GM19023 (cell line): ENCODE measurements around the gene BRIP1.
A peak's percentile ranks its signal among the peaks of the same experiment; 100 is the strongest.

Experiments used
- ATAC-seq: cut with Tn5 transposase; IDR thresholded peaks from one replicate; pipeline ENCODE4 v1.9.1; 2021; ENCODE audit warnings: mild to moderate bottlenecking, moderate library complexity; ENCODE audit not compliant: unreplicated experiment

Gene BRIP1

DNA sequence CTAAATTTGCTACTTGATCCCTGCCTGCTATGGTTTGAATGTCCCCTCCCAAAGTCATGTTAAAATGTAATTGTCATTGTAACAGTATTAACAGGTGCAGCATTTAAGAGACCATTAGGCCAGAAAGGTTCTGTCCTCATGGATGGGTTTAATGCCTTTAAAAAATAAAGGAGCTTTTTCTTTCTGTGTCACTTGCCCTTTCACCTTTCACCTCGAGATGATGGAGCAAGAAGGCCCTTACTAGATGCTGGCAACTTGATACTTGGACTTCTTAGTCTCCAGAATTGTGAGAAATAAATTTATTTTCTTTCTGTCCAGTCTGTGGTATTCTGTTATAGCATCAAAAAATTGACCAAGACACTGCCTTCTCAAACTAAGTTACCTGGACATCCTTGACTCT, 98.5 kb downstream of the BRIP1 start:
- no peak for ATAC-seq

DNA sequence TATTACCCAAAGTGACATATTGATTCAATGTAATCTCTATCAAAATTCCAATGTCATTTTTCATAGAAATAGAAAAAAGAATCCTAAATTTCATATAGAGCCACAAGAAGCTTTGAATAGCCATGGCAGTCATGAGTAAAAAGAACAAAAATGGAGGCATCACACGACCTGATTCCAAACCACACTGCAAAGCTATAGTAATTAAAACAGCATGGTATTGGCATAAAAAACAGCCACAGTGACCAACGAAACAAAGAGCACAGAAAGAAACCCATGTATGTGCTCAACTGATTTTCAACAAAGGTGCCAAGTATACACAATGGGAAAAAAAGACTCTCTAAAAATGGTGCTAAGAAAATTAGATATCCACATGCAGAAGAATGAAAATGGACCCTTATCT, 101.5 kb downstream of the BRIP1 start:
- no peak for ATAC-seq

DNA sequence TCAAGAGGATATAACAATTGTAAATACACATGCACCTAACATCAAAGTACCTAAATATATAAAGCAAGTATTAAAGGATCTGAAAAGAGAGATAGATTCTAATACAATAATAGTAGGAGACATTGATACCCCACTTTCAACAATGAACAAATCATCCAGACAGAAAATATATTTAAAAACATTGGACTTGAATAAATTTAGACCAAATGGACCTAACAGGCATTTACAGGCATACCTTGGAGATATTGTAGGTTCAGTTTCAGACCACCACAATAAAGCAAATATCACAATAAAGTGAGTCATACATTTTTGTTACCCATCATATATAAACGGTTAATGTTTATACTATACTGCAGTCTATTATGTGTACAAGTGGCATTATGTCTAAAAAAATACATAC, 104.0 kb downstream of the BRIP1 start:
- no peak for ATAC-seq

GRCh38 chr17:61758430-61758829, 104.9 kb downstream of the BRIP1 start:
- no peak for ATAC-seq

GRCh38 chr17:61757168-61757567, 106.2 kb downstream of the BRIP1 start:
- ATAC-seq, result no peak

DNA sequence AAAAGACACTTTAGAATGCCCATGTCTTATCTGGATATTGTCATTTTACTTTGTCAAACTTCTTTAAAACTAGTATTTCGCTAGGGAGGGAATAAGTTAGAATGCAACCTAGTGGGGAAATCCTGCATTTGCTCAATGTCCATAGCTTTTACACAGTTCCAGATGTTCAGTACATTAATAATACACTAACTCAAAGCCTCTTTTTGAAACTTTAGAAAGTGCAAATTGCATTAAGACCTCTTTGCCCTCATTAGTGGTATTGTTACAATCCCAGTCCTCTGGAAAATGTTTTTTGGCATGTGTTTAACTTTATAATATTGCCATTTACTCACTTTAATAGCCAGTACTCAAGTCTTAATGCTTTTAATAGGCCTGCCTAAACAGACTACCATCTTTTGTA, 106.8 kb downstream of the BRIP1 start:
- ATAC-seq, result no peak

DNA sequence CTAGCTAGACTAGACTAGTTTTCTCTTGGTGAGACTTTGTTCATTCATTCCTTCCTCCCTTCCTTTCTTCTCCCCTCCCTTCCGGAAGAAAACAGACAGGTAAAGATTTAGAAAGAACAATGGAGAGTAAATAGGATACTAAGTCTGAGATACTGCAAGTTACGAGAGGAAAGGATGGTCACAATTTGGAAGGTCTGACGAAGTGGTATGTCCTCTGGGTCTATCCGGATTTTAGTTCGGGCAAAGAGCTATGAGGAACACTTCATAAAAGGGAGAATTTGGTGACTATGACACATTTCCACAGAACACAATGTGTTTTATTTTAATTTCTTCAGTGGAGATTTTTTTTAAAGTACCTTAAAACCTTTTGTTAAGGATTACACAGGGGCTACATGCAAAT, 107.7 kb downstream of the BRIP1 start:
- ATAC-seq, result no peak

GRCh38 chr17:61755078-61755477, 108.2 kb downstream of the BRIP1 start:
- ATAC-seq, result no peak

- no peak for ATAC-seq
These were observed 109.2 kb downstream of the BRIP1 start for GRCh38 chr17:61754124-61754523.

- ATAC-seq, result no peak
These were observed 109.6 kb downstream of the BRIP1 start for GRCh38 chr17:61753696-61754095.

DNA sequence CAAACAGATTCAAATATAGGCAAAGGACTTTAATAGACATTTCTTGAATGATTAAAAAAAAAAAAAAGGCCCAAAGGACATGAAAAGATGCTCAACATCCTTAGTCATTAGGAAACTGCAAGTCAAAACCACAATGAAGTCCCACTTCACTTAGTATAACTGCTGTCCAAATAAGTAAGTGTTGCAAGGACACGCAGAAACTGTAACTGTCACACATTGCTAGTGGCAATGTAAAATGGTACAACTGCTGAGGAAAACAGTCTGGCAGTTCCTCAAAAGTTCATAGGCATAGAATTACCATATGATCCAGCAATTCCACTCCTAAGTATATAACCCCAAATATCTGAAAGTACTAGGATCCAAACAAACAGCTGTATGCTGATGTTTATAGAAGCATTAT, 112.7 kb downstream of the BRIP1 start:
- peak; percentile 71 for ATAC-seq

DNA sequence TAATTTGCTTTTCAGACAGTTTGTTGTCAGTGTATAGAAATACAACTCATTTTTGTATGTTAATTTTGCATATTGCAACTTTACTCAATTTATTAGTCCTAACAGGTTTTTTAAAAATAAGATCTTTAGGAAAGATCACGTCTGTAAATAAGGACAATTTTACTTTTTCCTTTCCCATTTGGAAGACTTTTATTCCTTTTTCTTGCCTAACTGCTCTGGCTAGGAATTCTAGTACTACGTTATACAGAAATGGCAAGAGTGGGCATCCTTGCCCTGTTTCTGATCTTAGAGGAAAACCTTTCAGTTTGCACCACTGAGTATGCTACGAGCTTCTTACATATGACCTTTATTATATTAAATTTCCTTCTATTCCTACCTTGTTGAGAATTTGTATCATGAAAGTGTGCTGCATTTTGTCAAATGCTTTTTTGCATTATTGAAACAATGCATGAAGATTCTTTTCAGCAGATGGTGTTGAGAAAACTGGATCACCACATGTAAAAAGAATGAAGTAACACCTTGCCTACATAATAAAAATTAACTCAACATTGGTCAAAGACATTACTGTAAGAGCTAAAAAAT, 113.4 kb downstream of the BRIP1 start:
- ATAC-seq, result no peak

GRCh38 chr17:61746248-61746985, 116.9 kb downstream of the BRIP1 start:
- ATAC-seq, result no peak

GRCh38 chr17:61744804-61745203, 118.5 kb downstream of the BRIP1 start:
- no peak for ATAC-seq

GRCh38 chr17:61744252-61744651, 119.1 kb downstream of the BRIP1 start:
- no peak for ATAC-seq

DNA sequence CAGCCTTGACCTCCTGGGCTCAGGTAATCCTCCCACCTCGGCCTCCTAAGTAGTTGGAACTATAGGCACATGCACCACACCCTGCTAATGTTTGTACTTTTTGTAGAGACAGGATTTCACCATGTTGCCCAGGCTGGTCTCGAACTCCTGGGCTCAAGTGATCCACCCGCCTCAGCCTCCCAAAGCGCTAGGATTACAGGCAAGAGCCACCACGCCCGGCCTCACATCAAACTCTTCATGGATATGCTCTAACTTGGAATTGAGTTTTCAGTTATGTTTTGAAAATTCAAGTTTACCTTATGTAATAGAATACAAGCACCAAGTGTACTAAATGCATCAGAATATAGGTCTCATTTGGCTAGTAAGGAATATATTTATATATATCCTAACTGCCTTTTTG, 119.6 kb downstream of the BRIP1 start:
- ATAC-seq, result no peak

- ATAC-seq, result no peak
These were observed 124.3 kb downstream of the BRIP1 start for GRCh38 chr17:61739002-61739401.

DNA sequence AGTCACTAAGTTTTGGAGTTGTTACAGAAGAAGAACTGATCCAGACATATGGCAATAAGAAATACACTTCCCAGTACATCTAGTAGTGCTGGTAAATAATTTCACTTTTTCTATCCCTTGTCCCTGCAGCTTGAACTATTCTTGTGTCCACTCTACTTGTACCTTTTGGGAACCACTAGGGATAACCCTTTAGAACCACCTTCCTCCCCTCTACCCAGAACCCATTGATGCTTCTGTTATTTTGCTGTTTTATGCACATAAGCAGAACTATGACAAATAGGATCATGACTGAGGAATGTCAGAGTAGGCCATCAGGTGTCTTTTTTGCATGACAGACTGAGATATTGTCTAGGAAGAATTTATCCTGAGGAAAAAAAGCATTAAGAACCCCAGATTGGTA, 125.1 kb downstream of the BRIP1 start:
- no peak for ATAC-seq

DNA sequence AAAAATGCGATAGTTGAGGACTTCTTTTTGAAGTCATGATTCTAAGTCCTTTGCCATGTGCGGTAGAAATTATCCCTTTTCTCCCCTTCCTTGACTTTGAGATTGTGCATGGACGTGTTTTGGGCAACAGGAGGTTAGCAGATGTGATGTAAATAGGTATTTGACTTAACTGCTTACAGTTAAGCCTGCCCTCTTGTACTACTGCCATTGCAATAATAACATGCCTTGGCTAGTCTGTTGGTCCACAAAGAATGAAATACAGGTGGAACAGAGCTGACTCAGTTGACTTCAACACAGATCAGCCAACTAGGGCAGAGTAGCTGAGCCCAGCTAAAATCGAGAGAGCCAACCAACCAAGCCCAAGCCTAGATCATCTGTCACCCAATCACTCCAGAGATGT, 125.5 kb downstream of the BRIP1 start:
- no peak for ATAC-seq

DNA sequence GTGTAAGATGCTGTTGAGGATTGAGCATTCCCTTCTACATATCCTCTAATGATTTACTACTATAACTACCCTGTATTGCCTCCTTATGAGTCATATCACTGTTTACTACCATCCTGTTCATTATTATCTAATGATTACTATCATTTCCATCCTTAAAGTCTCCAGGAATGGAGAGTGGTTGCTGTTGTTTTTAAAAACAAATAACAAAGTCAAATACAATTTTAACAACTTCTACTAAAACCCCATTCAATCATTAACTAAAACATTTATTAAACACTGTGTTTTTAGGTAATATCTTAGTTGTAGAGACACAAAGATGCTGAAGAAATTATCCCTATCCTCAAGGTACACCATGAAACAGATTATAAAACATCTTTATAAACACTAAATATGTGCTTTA, 126.9 kb downstream of the BRIP1 start:
- no peak for ATAC-seq

GRCh38 chr17:61735807-61736206, 127.5 kb downstream of the BRIP1 start:
- ATAC-seq, result no peak

GRCh38 chr17:61734466-61734865, 128.9 kb downstream of the BRIP1 start:
- ATAC-seq, result no peak

- ATAC-seq, result no peak
These were observed 129.3 kb downstream of the BRIP1 start for GRCh38 chr17:61734012-61734411.
